Body of pancreas (tissue), 4 donors: ENCODE results near the gene SLC22A14.

ENCODE experiments used
- CTCF ChIP-seq, 7 experiments: fragments of 450-650 bp in 4 of 7; fragments of 200-600 bp in 3 of 7; sonication (generic) in 3 of 7; IDR thresholded peaks; one replicate each; pipeline ENCODE4 v1.5.1; 2016 to 2019; ENCODE audit warnings: antibody characterized with exemption in 7 of 7
- POLR2A ChIP-seq, 3 donors: fragments of 450-650 bp; IDR thresholded peaks; one replicate each; pipeline ENCODE4 v1.6.1; 2016; ENCODE audit warnings: antibody characterized with exemption in 3 of 3, mild to moderate bottlenecking in 2 of 3

GRCh38 chr3:38264779-38265178 is 17.3 kb upstream of the SLC22A14 start:
- TF ChIP-seq CTCF (IDR thresholded peaks at IDR 0.05): no peak
- TF ChIP-seq POLR2A (IDR thresholded peaks at IDR 0.05): no peak
